Measurements from ENCODE around the gene TVP23A.

Gene TVP23A

GRCh38 chr16:10765772-10766171 lies 52.8 kb downstream of the TVP23A start:
- no peak for TF ChIP-seq ZNF140 (tag by site-specific recombination; IDR thresholded peaks at IDR 0.05)
- no peak for TF ChIP-seq ZBTB17 (tag by site-specific recombination; IDR thresholded peaks at IDR 0.05)
- no peak for TF ChIP-seq ZNF426 (tag by site-specific recombination; IDR thresholded peaks at IDR 0.05)
- no peak for TF ChIP-seq ZNF174 (tag by site-specific recombination; IDR thresholded peaks at IDR 0.05)
- no peak for TF ChIP-seq ZNF302 (tag by site-specific recombination; IDR thresholded peaks at IDR 0.05; ENCODE audit: low read depth)
- TF ChIP-seq SP3 (tag by site-specific recombination; IDR thresholded peaks at IDR 0.05): no peak
- TF ChIP-seq ZSCAN16 (tag by site-specific recombination; IDR thresholded peaks at IDR 0.05): no peak
- no peak for TF ChIP-seq ZNF266 (tag by site-specific recombination; IDR thresholded peaks at IDR 0.05; ENCODE audit: low read depth)
- TF ChIP-seq PBX3 (CRISPR knock-in tag; IDR thresholded peaks at IDR 0.05): no peak
- TF ChIP-seq GLIS2 (tag by site-specific recombination; IDR thresholded peaks at IDR 0.05): no peak
- TF ChIP-seq ZNF391 (tag by site-specific recombination; IDR thresholded peaks at IDR 0.05; ENCODE audit: borderline replicate concordance, low read depth): no peak
- no peak for TF ChIP-seq ZNF239 (tag by site-specific recombination; IDR thresholded peaks at IDR 0.05)
- TF ChIP-seq GFI1B (tag by site-specific recombination; IDR thresholded peaks at IDR 0.05): no peak
- no peak for TF ChIP-seq ZNF175 (tag by site-specific recombination; IDR thresholded peaks at IDR 0.05)
- no peak for TF ChIP-seq ZSCAN23 (tag by site-specific recombination; IDR thresholded peaks at IDR 0.05)
- TF ChIP-seq, protein P1, sequence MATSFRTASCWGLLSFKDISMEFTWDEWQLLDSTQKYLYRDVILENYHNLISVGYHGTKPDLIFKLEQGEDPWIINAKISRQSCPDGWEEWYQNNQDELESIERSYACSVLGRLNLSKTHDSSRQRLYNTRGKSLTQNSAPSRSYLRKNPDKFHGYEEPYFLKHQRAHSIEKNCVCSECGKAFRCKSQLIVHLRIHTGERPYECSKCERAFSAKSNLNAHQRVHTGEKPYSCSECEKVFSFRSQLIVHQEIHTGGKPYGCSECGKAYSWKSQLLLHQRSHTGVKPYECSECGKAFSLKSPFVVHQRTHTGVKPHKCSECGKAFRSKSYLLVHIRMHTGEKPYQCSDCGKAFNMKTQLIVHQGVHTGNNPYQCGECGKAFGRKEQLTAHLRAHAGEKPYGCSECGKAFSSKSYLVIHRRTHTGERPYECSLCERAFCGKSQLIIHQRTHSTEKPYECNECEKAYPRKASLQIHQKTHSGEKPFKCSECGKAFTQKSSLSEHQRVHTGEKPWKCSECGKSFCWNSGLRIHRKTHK (tag by site-specific recombination; IDR thresholded peaks at IDR 0.05): no peak
- TF ChIP-seq ZNF112 (tag by site-specific recombination; IDR thresholded peaks at IDR 0.05): no peak
- TF ChIP-seq KLF1 (tag by site-specific recombination; IDR thresholded peaks at IDR 0.05): no peak
- TF ChIP-seq KLF17 (tag by site-specific recombination; IDR thresholded peaks at IDR 0.05): no peak
- Histone ChIP-seq H3K9me3 (ENCODE audit: control insufficient read depth, insufficient read depth, low read depth, low read length) (no peaks in the 10 kb centered on the region), H3K27ac (ENCODE audit: extremely low read depth, low read depth, low read length) (no peak overlapping the region), H3K4me1 (ENCODE audit: control insufficient read depth, insufficient read depth, low read length) (no peaks in the 10 kb centered on the region), H3K36me3 (ENCODE audit: control insufficient read depth in 2 of 2, insufficient read depth in 1 of 2, low read length in 2 of 2) (peaks cover 0 to 66% of the 10 kb centered on the region in 2 experiments; a peak in 2 of 3 replicates), H3K4me3 (ENCODE audit: low read depth, low read length) (no peak overlapping the region)
- ChIA-PET CTCF (interaction anchor here (0.6 kb wide), 1 partner anchor 231 kb away, joined by 4 read pairs; no protein-coding TSS in a partner anchor), POLR2A (no interaction called here)

DNA sequence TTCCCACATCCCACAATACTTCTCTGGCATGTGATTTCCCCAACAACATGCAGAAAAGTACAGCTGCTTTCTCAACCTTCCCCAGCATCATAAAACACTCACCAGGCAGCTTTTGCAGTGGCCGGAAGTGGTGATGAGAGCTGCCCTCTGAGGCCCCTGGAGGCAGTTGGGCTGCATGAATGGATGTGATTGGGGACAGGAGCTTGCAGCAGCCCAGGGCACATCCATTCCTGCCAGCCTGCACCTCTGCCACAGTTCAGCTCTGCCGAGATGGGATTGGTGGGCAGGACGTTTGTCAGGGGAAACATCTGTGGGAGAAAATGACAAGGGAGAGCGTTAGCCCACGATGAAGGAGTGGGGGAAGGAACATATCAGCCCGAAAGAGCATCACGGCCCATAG lies 55.1 kb downstream of the TVP23A start:
- POLR2A ChIA-PET: interaction anchor here (0.6 kb wide), 1 partner anchor 1672 kb away, joined by 4 read pairs; the partner anchor contains the start of gene HAPSTR1
- peaks cover 4 to 78% of the 10 kb centered on the region in 2 experiments; a peak in 2 of 3 replicates for H3K36me3 ChIP-seq (ENCODE audit: control insufficient read depth in 2 of 2, insufficient read depth in 1 of 2, low read length in 2 of 2)
- no peak overlapping the region for H3K4me3 ChIP-seq (ENCODE audit: low read depth, low read length)
- no peak for TF ChIP-seq ZNF174 (tag by site-specific recombination; IDR thresholded peaks at IDR 0.05)
- TF ChIP-seq OSR2 (tag by site-specific recombination; IDR thresholded peaks at IDR 0.05): no peak
- no peak for TF ChIP-seq GLI2 (tag by site-specific recombination; IDR thresholded peaks at IDR 0.05; ENCODE audit: borderline replicate concordance, low read depth)
- TF ChIP-seq, protein P2, sequence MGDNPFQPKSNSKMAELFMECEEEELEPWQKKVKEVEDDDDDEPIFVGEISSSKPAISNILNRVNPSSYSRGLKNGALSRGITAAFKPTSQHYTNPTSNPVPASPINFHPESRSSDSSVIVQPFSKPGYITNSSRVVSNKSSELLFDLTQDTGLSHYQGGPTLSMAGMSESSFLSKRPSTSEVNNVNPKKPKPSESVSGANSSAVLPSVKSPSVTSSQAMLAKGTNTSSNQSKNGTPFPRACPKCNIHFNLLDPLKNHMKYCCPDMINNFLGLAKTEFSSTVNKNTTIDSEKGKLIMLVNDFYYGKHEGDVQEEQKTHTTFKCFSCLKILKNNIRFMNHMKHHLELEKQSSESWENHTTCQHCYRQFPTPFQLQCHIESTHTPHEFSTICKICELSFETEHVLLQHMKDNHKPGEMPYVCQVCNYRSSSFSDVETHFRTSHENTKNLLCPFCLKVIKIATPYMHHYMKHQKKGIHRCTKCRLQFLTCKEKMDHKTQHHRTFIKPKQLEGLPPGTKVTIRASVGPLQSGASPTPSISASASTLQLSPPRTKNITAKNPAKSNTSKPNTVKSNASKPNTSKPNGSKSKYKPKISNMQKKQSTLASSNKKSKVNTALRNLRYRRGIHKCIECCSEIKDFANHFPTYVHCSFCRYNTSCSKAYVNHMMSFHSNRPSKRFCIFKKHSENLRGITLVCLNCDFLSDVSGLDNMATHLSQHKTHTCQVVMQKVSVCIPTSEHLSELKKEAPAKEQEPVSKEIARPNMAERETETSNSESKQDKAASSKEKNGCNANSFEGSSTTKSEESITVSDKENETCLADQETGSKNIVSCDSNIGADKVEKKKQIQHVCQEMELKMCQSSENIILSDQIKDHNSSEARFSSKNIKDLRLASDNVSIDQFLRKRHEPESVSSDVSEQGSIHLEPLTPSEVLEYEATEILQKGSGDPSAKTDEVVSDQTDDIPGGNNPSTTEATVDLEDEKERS (tag by site-specific recombination; IDR thresholded peaks at IDR 0.05): no peak
- TF ChIP-seq KLF9 (tag by site-specific recombination; IDR thresholded peaks at IDR 0.05; ENCODE audit: low read depth): no peak
- no peak for TF ChIP-seq ZFP37 (tag by site-specific recombination; IDR thresholded peaks at IDR 0.05)
- TF ChIP-seq ZNF146 (tag by site-specific recombination; IDR thresholded peaks at IDR 0.05): no peak
- TF ChIP-seq KLF1 (tag by site-specific recombination; IDR thresholded peaks at IDR 0.05): no peak
- no peak for TF ChIP-seq ZNF184 (tag by site-specific recombination; IDR thresholded peaks at IDR 0.05)
- TF ChIP-seq ZNF248 (tag by site-specific recombination; IDR thresholded peaks at IDR 0.05): no peak
- no peaks in the 10 kb centered on the region for H3K4me1 ChIP-seq (ENCODE audit: control insufficient read depth, insufficient read depth, low read length)
- no peaks in the 10 kb centered on the region for H3K9me3 ChIP-seq (ENCODE audit: control insufficient read depth, insufficient read depth, low read depth, low read length)
- no peak overlapping the region for H3K27ac ChIP-seq (ENCODE audit: extremely low read depth, low read depth, low read length)
- CTCF ChIA-PET: no interaction called here

Measured in HEK293 (cell line).